GM18498 (cell line): ENCODE data around the gene TSHZ3.

Experiments used
- ATAC-seq: cut with Tn5 transposase; IDR thresholded peaks from one replicate; pipeline ENCODE4 v1.9.1; 2021; ENCODE audit warnings: mild to moderate bottlenecking, moderate library complexity; ENCODE audit not compliant: unreplicated experiment

The TSHZ3 gene

GRCh38 chr19:31292639-31293185 lies 56.5 kb downstream of the TSHZ3 start:
- ATAC-seq: no peak

GRCh38 chr19:31290931-31291590 lies 58.2 kb downstream of the TSHZ3 start:
- no peak for ATAC-seq

GRCh38 chr19:31289976-31290375 lies 59.3 kb downstream of the TSHZ3 start:
- ATAC-seq: no peak

- ATAC-seq: no peak
These were observed 59.8 kb downstream of the TSHZ3 start for GRCh38 chr19:31289381-31289880.

- ATAC-seq: no peak
These were observed 62.7 kb downstream of the TSHZ3 start for GRCh38 chr19:31286491-31286890.

GRCh38 chr19:31285744-31286143 lies 63.5 kb downstream of the TSHZ3 start:
- ATAC-seq: no peak

- no peak for ATAC-seq
These were observed 64.6 kb downstream of the TSHZ3 start for GRCh38 chr19:31284621-31285020.

GRCh38 chr19:31283701-31284100 lies 65.5 kb downstream of the TSHZ3 start:
- ATAC-seq: no peak

GRCh38 chr19:31282346-31282745 lies 66.9 kb downstream of the TSHZ3 start:
- no peak for ATAC-seq

GRCh38 chr19:31280287-31281006 lies 68.8 kb downstream of the TSHZ3 start:
- no peak for ATAC-seq

- ATAC-seq: no peak
These were observed 69.8 kb downstream of the TSHZ3 start for GRCh38 chr19:31279436-31279765.

GRCh38 chr19:31278555-31279435 lies 70.4 kb downstream of the TSHZ3 start:
- ATAC-seq: no peak

- no peak for ATAC-seq
These were observed 71.7 kb downstream of the TSHZ3 start for GRCh38 chr19:31277516-31277915.

GRCh38 chr19:31276831-31277230 lies 72.4 kb downstream of the TSHZ3 start:
- no peak for ATAC-seq

GRCh38 chr19:31275068-31275334 lies 74.2 kb downstream of the TSHZ3 start:
- no peak for ATAC-seq

- no peak for ATAC-seq
These were observed 74.8 kb downstream of the TSHZ3 start for GRCh38 chr19:31274251-31275067.

GRCh38 chr19:31272583-31273106 lies 76.6 kb downstream of the TSHZ3 start:
- no peak for ATAC-seq

GRCh38 chr19:31271306-31271911 lies 77.8 kb downstream of the TSHZ3 start:
- no peak for ATAC-seq

- no peak for ATAC-seq
These were observed 78.3 kb downstream of the TSHZ3 start for GRCh38 chr19:31270897-31271296.
